Dendritic cell treated with granulocyte-macrophage colony-stimulating factor and Interleukin-4, amounts not matched to agents 40 ng/mL and 50 ng/mL, for 4 days (primary cell): ENCODE results near the gene PCSK6.
"Not testable (repeated sequence)": the region's sequence is repeated elsewhere in the genome, so short reads cannot be mapped to it uniquely, and the experiment has no call there.

Experiments
- H3K27ac Mint-ChIP-seq: one replicate; pipeline ENCODE4 v1.8.0; 2022; ENCODE audit warnings: mild to moderate bottlenecking, mixed read lengths
- H3K27me3 Mint-ChIP-seq: one replicate; pipeline ENCODE4 v1.8.0; 2022; ENCODE audit warnings: mild to moderate bottlenecking, mixed read lengths
- H3K36me3 Mint-ChIP-seq: one replicate; pipeline ENCODE4 v1.8.0; 2022; ENCODE audit warnings: low read depth, mixed read lengths
- H3K4me1 Mint-ChIP-seq: one replicate; pipeline ENCODE4 v1.8.0; 2022; ENCODE audit warnings: low read depth, mixed read lengths
- H3K4me3 Mint-ChIP-seq: one replicate; pipeline ENCODE4 v1.8.0; 2022; ENCODE audit warnings: mild to moderate bottlenecking, moderate library complexity, mixed read lengths
- H3K9me3 Mint-ChIP-seq: one replicate; pipeline ENCODE4 v1.8.0; 2022; ENCODE audit warnings: mixed read lengths
- intact Hi-C: fragments of 100-400 bp; cut with micrococcal nuclease; formaldehyde crosslinking; loops from one replicate; pipeline ENCODE4 v1.15.0; 2022

The PCSK6 gene

GRCh38 chr15:101349047-101349951 lies 140.2 kb downstream of the PCSK6 start:
- no peaks in the 10 kb centered on the region for H3K36me3 Mint-ChIP-seq
- intact Hi-C loops: no loop called here
- H3K4me1 Mint-ChIP-seq: no peaks in the 10 kb centered on the region
- no peaks in the 10 kb centered on the region for H3K9me3 Mint-ChIP-seq
- H3K4me3 Mint-ChIP-seq: no peak overlapping the region
- H3K27me3 Mint-ChIP-seq: peaks cover 37% of the 10 kb centered on the region
- no peak overlapping the region for H3K27ac Mint-ChIP-seq

DNA sequence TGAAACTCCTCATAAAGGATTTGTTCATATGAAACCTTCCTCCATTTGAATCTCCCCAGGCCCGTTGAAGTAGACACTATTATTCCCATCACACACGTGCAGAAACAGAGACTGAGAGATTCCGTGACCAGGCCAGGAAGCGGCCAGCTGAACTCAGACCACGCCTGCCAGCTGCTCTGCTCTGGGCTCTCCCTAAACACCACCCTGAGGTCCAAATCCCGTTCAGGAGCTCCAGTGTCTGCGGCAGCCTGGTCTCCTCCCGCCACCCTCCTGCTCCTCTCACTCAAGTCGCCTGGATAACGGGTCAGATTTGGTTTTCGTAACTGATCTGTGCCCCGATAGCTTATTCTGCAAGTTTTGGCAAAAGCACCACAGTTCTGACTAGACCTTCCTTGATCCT lies 140.9 kb downstream of the PCSK6 start:
- Mint-ChIP-seq H3K27ac (no peak overlapping the region), H3K36me3 (no peaks in the 10 kb centered on the region), H3K9me3 (no peaks in the 10 kb centered on the region), H3K27me3 (peaks cover 40% of the 10 kb centered on the region), H3K4me1 (no peaks in the 10 kb centered on the region), H3K4me3 (no peak overlapping the region)
- intact Hi-C loops: no loop called here

- H3K27me3 Mint-ChIP-seq: peaks cover 41% of the 10 kb centered on the region
- no peaks in the 10 kb centered on the region for H3K36me3 Mint-ChIP-seq
- no peaks in the 10 kb centered on the region for H3K4me1 Mint-ChIP-seq
- H3K9me3 Mint-ChIP-seq: no peaks in the 10 kb centered on the region
- H3K4me3 Mint-ChIP-seq: no peak overlapping the region
- no peak overlapping the region for H3K27ac Mint-ChIP-seq
- intact Hi-C loops: no loop called here
These were observed 141.5 kb downstream of the PCSK6 start for GRCh38 chr15:101348015-101348414.

DNA sequence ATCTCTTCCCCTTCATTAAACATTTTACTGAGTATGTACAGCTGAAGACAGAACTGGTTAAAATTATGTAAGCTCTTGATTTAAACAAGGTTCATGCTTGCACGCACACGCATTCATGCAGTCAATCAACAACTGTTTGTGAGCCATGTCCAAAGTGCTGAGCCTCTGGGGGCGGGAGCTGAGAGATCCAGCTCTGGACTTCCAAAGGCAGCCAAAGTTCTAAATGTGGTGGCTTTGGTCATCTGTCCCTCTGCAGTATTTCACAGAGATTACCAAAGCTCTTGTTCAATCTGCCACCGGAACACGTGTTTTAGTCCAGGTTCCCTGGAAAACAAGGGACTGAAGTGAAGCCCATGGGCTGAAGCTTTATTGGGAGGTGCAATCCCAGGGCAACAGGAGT lies 142.1 kb downstream of the PCSK6 start:
- Mint-ChIP-seq H3K27me3 (peaks cover 40% of the 10 kb centered on the region), H3K4me3 (no peak overlapping the region), H3K4me1 (peaks cover 2% of the 10 kb centered on the region), H3K27ac (no peak overlapping the region), H3K36me3 (no peaks in the 10 kb centered on the region), H3K9me3 (no peaks in the 10 kb centered on the region)
- intact Hi-C loops: no loop called here

- Mint-ChIP-seq H3K27ac (no peak overlapping the region), H3K27me3 (peaks cover 40% of the 10 kb centered on the region), H3K36me3 (no peaks in the 10 kb centered on the region), H3K4me3 (no peak overlapping the region), H3K4me1 (peaks cover 5% of the 10 kb centered on the region), H3K9me3 (no peaks in the 10 kb centered on the region)
- intact Hi-C loops: no loop called here
These were observed 142.6 kb downstream of the PCSK6 start for GRCh38 chr15:101346928-101347327.

GRCh38 chr15:101342056-101342455 lies 147.5 kb downstream of the PCSK6 start:
- H3K27ac Mint-ChIP-seq: no peak overlapping the region
- intact Hi-C loops: no loop called here
- no peaks in the 10 kb centered on the region for H3K9me3 Mint-ChIP-seq
- H3K4me3 Mint-ChIP-seq: peak overlapping the region; percentile 2
- H3K4me1 Mint-ChIP-seq: peaks cover 5% of the 10 kb centered on the region
- H3K27me3 Mint-ChIP-seq: peaks cover 52% of the 10 kb centered on the region
- H3K36me3 Mint-ChIP-seq: no peaks in the 10 kb centered on the region

DNA sequence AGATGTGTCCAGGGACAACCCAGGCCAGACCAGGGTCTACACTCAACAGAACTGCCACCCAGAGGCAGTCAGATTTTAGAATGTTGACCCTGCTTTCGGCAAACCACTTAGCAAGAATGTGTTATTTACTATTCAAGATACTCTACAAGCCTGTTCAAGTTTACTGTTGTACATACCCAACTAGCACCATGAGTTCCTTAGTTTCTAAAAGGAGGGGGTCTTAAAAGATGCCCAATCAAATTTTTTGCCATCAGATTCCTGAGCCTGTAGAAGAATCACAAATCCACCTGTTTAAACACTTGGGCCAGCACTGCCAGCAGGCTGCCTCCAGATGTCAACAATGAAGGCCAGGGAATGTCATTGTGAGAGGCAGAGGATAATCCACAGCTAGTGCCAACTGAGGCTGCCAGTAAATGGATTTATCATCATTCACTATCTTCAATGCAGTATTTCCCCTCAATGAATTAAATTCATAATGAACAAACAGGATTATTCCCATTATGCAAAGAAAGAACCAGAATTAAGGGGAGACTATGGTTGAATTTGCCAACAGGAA lies 150.9 kb downstream of the PCSK6 start:
- peaks cover 4% of the 10 kb centered on the region for H3K36me3 Mint-ChIP-seq
- peaks cover 3% of the 10 kb centered on the region for H3K9me3 Mint-ChIP-seq
- H3K27ac Mint-ChIP-seq: no peak overlapping the region
- H3K4me3 Mint-ChIP-seq: no peak overlapping the region
- H3K4me1 Mint-ChIP-seq: peaks cover 5% of the 10 kb centered on the region
- H3K27me3 Mint-ChIP-seq: peaks cover 36% of the 10 kb centered on the region
- intact Hi-C loops: no loop called here

- intact Hi-C loops: no loop called here
- Mint-ChIP-seq H3K4me3 (no peak overlapping the region), H3K36me3 (peaks cover 4% of the 10 kb centered on the region), H3K27ac (no peak overlapping the region), H3K27me3 (peaks cover 37% of the 10 kb centered on the region), H3K9me3 (peaks cover 9% of the 10 kb centered on the region), H3K4me1 (peaks cover 5% of the 10 kb centered on the region)
These were observed 151.5 kb downstream of the PCSK6 start for GRCh38 chr15:101337976-101338375.

GRCh38 chr15:101333907-101334789 lies 155.4 kb downstream of the PCSK6 start:
- H3K27ac Mint-ChIP-seq, H3K4me3 Mint-ChIP-seq, H3K4me1 Mint-ChIP-seq, H3K36me3 Mint-ChIP-seq, intact Hi-C loops: not testable (repeated sequence)
- peaks cover 13% of the 10 kb centered on the region for H3K9me3 Mint-ChIP-seq
- H3K27me3 Mint-ChIP-seq: peaks cover 55% of the 10 kb centered on the region

GRCh38 chr15:101332061-101332467 lies 157.4 kb downstream of the PCSK6 start:
- Mint-ChIP-seq H3K4me3 (no peak overlapping the region), H3K27ac (no peak overlapping the region), H3K9me3 (peaks cover 13% of the 10 kb centered on the region), H3K36me3 (peaks cover 4% of the 10 kb centered on the region), H3K27me3 (peaks cover 43% of the 10 kb centered on the region), H3K4me1 (no peaks in the 10 kb centered on the region)
- intact Hi-C loops: no loop called here

DNA sequence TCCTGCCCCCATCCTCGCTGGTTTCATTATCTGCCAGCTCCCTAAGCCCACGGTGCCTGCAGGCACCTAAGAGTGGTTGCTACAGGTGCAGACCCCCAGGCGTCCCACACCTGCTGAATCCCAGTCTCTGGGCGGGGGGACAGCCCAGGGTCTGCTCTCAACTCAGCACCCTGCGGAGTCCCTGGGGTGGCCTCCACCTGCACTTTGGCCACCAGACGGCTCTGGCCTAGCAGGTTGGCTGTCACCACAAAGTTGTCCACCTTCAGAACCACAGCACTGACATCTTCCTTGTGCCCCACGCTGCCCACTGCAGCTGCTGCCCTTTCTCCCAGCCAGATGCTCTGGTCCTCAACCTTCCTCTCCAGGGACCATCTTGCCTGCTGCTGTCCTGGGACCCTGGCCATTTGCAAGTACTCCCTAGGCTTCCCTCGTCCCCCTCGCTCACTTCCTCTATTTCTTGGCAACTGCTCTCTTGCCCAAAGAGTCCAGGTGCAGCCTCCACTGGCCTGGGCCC lies 159.6 kb downstream of the PCSK6 start:
- Mint-ChIP-seq H3K36me3 (peaks cover 4% of the 10 kb centered on the region), H3K4me3 (no peak overlapping the region), H3K9me3 (peaks cover 13% of the 10 kb centered on the region), H3K27me3 (peaks cover 43% of the 10 kb centered on the region), H3K27ac (no peak overlapping the region), H3K4me1 (no peaks in the 10 kb centered on the region)
- intact Hi-C loops: no loop called here

- Mint-ChIP-seq H3K27ac (no peak overlapping the region), H3K27me3 (peaks cover 43% of the 10 kb centered on the region), H3K9me3 (peaks cover 13% of the 10 kb centered on the region), H3K4me1 (no peaks in the 10 kb centered on the region), H3K4me3 (no peak overlapping the region), H3K36me3 (no peaks in the 10 kb centered on the region)
- intact Hi-C loops: no loop called here
These were observed 160.1 kb downstream of the PCSK6 start for GRCh38 chr15:101329309-101329863.

GRCh38 chr15:101328001-101328400 lies 161.5 kb downstream of the PCSK6 start:
- Mint-ChIP-seq H3K4me1 (no peaks in the 10 kb centered on the region), H3K36me3 (no peaks in the 10 kb centered on the region), H3K27me3 (peaks cover 41% of the 10 kb centered on the region), H3K27ac (no peak overlapping the region), H3K9me3 (peaks cover 4% of the 10 kb centered on the region), H3K4me3 (no peak overlapping the region)
- intact Hi-C loops: no loop called here
